Osteocyte (in vitro differentiated cells): Measurements from ENCODE around the gene HOXB4. TPM values are rescaled to one million over a fixed set of nuclear protein-coding genes. Genes with fewer than 3 reads are reported as not detected.

Experiments used
- DNase-seq: peaks from one replicate; pipeline ENCODE4 v3.0.0; 2021; ENCODE audit warnings: mixed read lengths; ENCODE audit not compliant: unreplicated experiment; ENCODE audit errors: extremely low spot score
- H3K27ac Mint-ChIP-seq: one replicate; pipeline ENCODE4 v1.8.0; 2021; ENCODE audit warnings: mild to moderate bottlenecking, mixed read lengths; ENCODE audit not compliant: unreplicated experiment
- H3K27me3 Mint-ChIP-seq: one replicate; pipeline ENCODE4 v1.8.0; 2021; ENCODE audit warnings: mixed read lengths; ENCODE audit not compliant: unreplicated experiment
- H3K36me3 Mint-ChIP-seq: one replicate; pipeline ENCODE4 v1.8.0; 2021; ENCODE audit warnings: mixed read lengths; ENCODE audit not compliant: unreplicated experiment
- H3K4me1 Mint-ChIP-seq: one replicate; pipeline ENCODE4 v1.8.0; 2021; ENCODE audit warnings: mixed read lengths; ENCODE audit not compliant: unreplicated experiment
- H3K4me3 Mint-ChIP-seq: one replicate; pipeline ENCODE4 v1.8.0; 2021; ENCODE audit warnings: mild to moderate bottlenecking, moderate library complexity, mixed read lengths; ENCODE audit not compliant: unreplicated experiment
- H3K9me3 Mint-ChIP-seq: one replicate; pipeline ENCODE4 v1.8.0; 2021; ENCODE audit warnings: mixed read lengths; ENCODE audit not compliant: unreplicated experiment
- CTCF ChIP-seq: fragments of 200-600 bp; sonication (generic); IDR thresholded peaks from 2 replicates; pipeline ENCODE4 v1.5.0; 2021; ENCODE audit warnings: antibody characterized with exemption, mild to moderate bottlenecking, moderate library complexity
- total RNA-seq: library from RNA; stranded (reverse); gene quantifications from 2 replicates; pipeline ENCODE4 v1.2.1, GENCODE V29; 2021

The HOXB4 gene
- total RNA-seq, 1 donor from 2014 or later = not detected

- Mint-ChIP-seq H3K9me3 (no peaks in the 10 kb centered on the region), H3K36me3 (no peaks in the 10 kb centered on the region), H3K4me1 (peaks cover 4% of the 10 kb centered on the region), H3K4me3 (no peak overlapping the region), H3K27ac (no peak overlapping the region), H3K27me3 (peaks cover 86% of the 10 kb centered on the region)
- TF ChIP-seq CTCF = no peak
- no peak for DNase-seq
Measured at GRCh38 chr17:48548523-48549280, 29.4 kb downstream of the HOXB4 start.

- no peak for DNase-seq
- Mint-ChIP-seq H3K27ac (no peak overlapping the region), H3K4me1 (peaks cover 7% of the 10 kb centered on the region), H3K27me3 (peaks cover 83% of the 10 kb centered on the region), H3K4me3 (no peak overlapping the region), H3K9me3 (no peaks in the 10 kb centered on the region), H3K36me3 (no peaks in the 10 kb centered on the region)
- no peak for TF ChIP-seq CTCF
Measured at GRCh38 chr17:48547808-48548522, 30.2 kb downstream of the HOXB4 start.

GRCh38 chr17:48546924-48547807, 31.0 kb downstream of the HOXB4 start:
- TF ChIP-seq CTCF = no peak
- H3K9me3 Mint-ChIP-seq = no peaks in the 10 kb centered on the region
- peaks cover 84% of the 10 kb centered on the region for H3K27me3 Mint-ChIP-seq
- DNase-seq = no peak
- H3K4me3 Mint-ChIP-seq = no peak overlapping the region
- peaks cover 11% of the 10 kb centered on the region for H3K4me1 Mint-ChIP-seq
- H3K36me3 Mint-ChIP-seq = no peaks in the 10 kb centered on the region
- H3K27ac Mint-ChIP-seq = no peak overlapping the region

- Mint-ChIP-seq H3K27me3 (peaks cover 84% of the 10 kb centered on the region), H3K9me3 (no peaks in the 10 kb centered on the region), H3K27ac (no peak overlapping the region), H3K4me3 (no peak overlapping the region), H3K4me1 (peaks cover 11% of the 10 kb centered on the region), H3K36me3 (no peaks in the 10 kb centered on the region)
- no peak for TF ChIP-seq CTCF
- no peak for DNase-seq
Measured at GRCh38 chr17:48546137-48546923, 31.8 kb downstream of the HOXB4 start.
